ENCODE data around the gene SH3BP1. TPM values are rescaled to one million over a fixed set of nuclear protein-coding genes. Genes with fewer than 3 reads are reported as not detected.

Gene SH3BP1
- total and polyA plus RNA-seq, 2 donors (not counting 1 experiment from before 2014, with no cell fraction given): 44.0 to 69.7 TPM

- Histone ChIP-seq H3K4me2 (replicated peaks; ENCODE audit: low read depth, low read length, poor library complexity, severe bottlenecking) (peak overlapping the region; percentile 94), H3K27me3 (replicated peaks in 1 of 4; ENCODE audit: control extremely low read depth in 1 of 4, control insufficient read depth in 3 of 4, insufficient read depth in 4 of 4, low read length in 3 of 4) (no peaks in the 10 kb centered on the region), H3K36me3 (replicated peaks in 1 of 2; ENCODE audit: control extremely low read depth in 1 of 2, control insufficient read depth in 1 of 2, extremely low read depth in 1 of 2, insufficient read depth in 2 of 2, low read length in 1 of 2) (peaks cover 0 to 34% of the 10 kb centered on the region in 2 experiments), H3K9me3 (ENCODE audit: control extremely low read depth in 1 of 3, control insufficient read depth in 2 of 3, insufficient read depth in 1 of 3, low read length in 2 of 3) (no peaks in the 10 kb centered on the region), H4K20me1 (ENCODE audit: control insufficient read depth, insufficient read depth, low read length, poor library complexity, severe bottlenecking) (peaks cover 20% of the 10 kb centered on the region), H3K27ac (ENCODE audit: low read length in 2 of 2) (peak overlapping the region; percentile 59 to 79), H3K4me3 (ENCODE audit: control extremely low read depth in 1 of 5, extremely low read depth in 1 of 5, insufficient read depth in 1 of 5, low read depth in 2 of 5, low read length in 4 of 5) (peak overlapping the region; percentile 67 to 78 (median 76)), H3K9ac (ENCODE audit: low read length) (peak overlapping the region; percentile 77), H2AFZ (ENCODE audit: insufficient read depth, low read depth, low read length, poor library complexity, severe bottlenecking) (peak overlapping the region; percentile 69), H3K79me2 (ENCODE audit: control insufficient read depth, insufficient read depth, low read length) (peaks cover 33% of the 10 kb centered on the region), H3K4me1 (ENCODE audit: control insufficient read depth in 2 of 2, insufficient read depth in 2 of 2, low read length in 2 of 2) (peaks cover 53 to 71% of the 10 kb centered on the region in 2 donors)
- ATAC-seq (ENCODE audit: low read depth) (peak; percentile 7), DNase-seq (peak; percentile 54)
- intact Hi-C loops (cut with micrococcal nuclease): loop anchor here (1.0 kb wide), 1 partner anchor 17 kb away; no protein-coding TSS in a partner anchor
- peak overlapping the region; percentile 85 for H3K4me3 Mint-ChIP-seq
- H3K27ac Mint-ChIP-seq: peak overlapping the region; percentile 95
- POLR2A ChIA-PET: interaction anchor here (0.6 to 1.6 kb wide), 8 partner anchors 10 to 1044 kb away, joined by 3 to 7 read pairs (median 4); partner anchors contain the start of gene NOL12
- CTCF ChIA-PET: interaction anchor here (1.0 to 22.4 kb wide), 6 partner anchors 12 to 57 kb away, joined by 3 to 620 read pairs (median 6); partner anchors contain the start of genes GGA1, LGALS1, NOL12 and PDXP
- TF ChIP-seq EZH2 (IDR thresholded peaks at IDR 0.05; ENCODE audit: borderline replicate concordance, insufficient read depth, low read depth, low read length, poor library complexity, severe bottlenecking): no peak
- TF ChIP-seq CTCF (IDR thresholded peaks at IDR 0.05): no peak
- peaks cover 60% of the 10 kb centered on the region for H3K4me1 Mint-ChIP-seq
- no peaks in the 10 kb centered on the region for H3K9me3 Mint-ChIP-seq (ENCODE audit: insufficient read depth)
- H3K27me3 Mint-ChIP-seq: no peaks in the 10 kb centered on the region
- 0% methylated on average over 6 of the region's 27 CpGs for WGBS (ENCODE audit: insufficient coverage)
Observed at GRCh38 chr22:37639771-37640590, 512 bp downstream of the SH3BP1 start.

All from B cell (primary cell).